NK-92 (cell line): ENCODE data around the gene IQCH.
"Not testable (repeated sequence)": the region's sequence is repeated elsewhere in the genome, so short reads cannot be mapped to it uniquely, and the experiment has no call there.

Source experiments
- DNase-seq: peaks from one replicate; lab custom pipeline; 2025; ENCODE audit not compliant: unreplicated experiment; lab: John Stamatoyannopoulos, UW

IQCH gene

GRCh38 chr15:67433495-67434099, 179.0 kb downstream of the IQCH start:
- no peak for DNase-seq

- not testable (repeated sequence) for DNase-seq
Observed at GRCh38 chr15:67436351-67437250, 182.0 kb downstream of the IQCH start.

DNA sequence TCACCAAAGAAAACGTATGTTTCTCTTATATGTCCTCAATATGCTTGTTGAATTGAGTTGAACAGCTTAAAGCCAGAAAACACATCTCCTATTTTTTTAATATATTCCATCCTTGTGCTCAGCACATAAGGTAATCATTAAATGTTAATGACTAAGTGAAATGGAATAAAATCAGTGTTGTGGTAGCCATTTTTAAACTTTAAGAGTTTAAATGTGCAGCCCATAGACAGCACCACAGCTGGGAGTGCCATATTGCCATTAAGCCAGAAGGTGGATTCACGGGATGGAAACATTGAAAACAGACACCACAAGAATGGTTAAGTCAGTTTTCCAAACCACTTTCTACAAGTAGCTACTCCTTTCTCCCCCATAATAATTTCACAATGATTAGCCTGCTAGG, 189.5 kb downstream of the IQCH start:
- no peak for DNase-seq

GRCh38 chr15:67446449-67446848, 191.9 kb downstream of the IQCH start:
- DNase-seq, result no peak

DNA sequence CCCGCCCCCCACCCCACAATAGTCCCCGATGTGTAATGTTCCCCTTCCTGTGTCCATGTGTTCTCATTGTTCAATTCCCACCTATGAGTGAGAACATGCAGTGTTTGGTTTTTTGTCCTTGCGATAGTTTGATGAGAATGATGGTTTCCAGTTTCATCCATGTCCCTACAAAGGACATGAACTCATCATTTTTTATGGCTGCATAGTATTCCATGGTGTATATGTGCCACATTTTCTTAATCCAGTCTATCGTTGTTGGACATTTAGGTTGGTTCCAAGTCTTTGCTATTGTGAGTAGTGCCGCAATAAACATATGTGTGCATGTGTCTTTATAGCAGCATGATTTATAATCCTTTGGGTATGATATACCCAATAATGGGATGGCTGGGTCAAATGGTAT, 193.8 kb downstream of the IQCH start:
- not testable (repeated sequence) for DNase-seq

GRCh38 chr15:67453703-67454102, 199.1 kb downstream of the IQCH start:
- DNase-seq, result not testable (repeated sequence)

- DNase-seq, result no peak
Observed at GRCh38 chr15:67456677-67457529, 202.3 kb downstream of the IQCH start.

DNA sequence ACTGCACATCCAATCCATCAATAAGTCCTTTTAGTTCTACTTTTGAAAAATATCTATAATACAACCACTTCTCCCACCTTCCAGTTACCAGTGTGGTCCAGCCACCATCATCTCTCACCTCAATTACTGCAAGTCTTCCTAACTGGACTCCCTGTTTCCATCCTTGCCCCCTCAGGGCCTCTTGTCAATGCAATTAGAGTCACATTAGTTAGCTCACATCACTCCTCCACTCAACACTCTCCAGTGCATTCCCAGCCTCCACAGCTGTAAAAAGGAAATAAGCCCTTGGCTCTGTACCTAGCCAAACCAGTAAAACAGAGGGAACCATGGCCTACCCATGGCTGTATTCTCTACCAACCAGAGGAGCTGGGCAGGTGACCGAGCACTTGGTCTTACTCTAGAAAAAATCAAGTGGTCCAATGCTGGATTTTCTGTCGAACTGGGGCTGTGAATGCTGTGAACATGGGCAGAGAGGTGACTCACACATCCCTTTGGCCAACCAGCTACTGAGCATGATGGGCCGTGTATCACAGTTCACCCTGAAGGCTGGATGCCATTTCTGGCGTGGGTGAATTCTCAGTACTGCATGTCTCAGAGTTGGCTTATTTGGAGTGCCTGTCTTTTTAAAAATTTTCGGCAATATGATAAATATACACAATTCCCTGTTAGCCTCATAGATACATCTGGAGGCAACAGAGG, 203.9 kb downstream of the IQCH start:
- no peak for DNase-seq

DNA sequence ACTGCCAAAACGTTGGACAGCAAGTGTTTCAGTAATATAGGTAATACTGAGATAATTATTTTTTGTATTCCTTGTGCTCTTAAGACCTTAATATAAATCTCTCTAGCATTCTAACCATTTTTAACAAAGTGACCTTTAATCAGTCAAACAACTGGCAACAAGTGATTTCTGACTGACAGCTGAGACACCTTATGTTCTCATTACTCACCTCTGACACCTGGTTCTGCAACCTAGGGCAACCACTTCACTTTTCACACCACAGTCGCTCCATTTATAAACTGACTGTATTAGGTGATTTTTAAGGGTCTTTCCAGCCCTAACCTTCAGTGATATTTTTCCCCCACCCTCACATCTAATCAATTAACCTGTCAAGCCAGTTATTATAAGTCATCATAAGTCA, 205.9 kb downstream of the IQCH start:
- DNase-seq, result no peak

- DNase-seq, result no peak
Observed at GRCh38 chr15:67461735-67462134, 207.1 kb downstream of the IQCH start.

- no peak for DNase-seq
Observed at GRCh38 chr15:67462875-67463274, 208.3 kb downstream of the IQCH start.

DNA sequence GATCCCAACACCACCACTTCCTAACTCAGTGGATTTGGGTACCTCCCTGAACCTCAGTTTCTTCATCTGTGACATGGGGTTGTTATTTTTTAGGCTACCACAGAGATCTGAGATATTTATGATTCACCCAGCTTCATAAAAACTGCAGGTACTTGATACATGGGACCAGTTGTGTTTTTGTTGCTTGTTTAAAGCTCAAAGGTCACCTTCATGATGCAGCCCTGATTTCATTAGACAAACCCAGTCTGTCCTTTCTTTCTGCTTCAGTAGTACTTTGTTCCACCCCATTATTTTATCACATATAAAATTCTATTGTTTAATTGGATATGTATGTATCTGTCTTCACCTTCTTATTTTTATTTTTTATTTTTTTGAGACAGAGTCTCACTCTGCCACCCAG, 208.9 kb downstream of the IQCH start:
- DNase-seq, result no peak

GRCh38 chr15:67465196-67465952, 210.8 kb downstream of the IQCH start:
- no peak for DNase-seq

- DNase-seq, result no peak
Observed at GRCh38 chr15:67468416-67468815, 213.8 kb downstream of the IQCH start.

GRCh38 chr15:67469680-67470079, 215.1 kb downstream of the IQCH start:
- no peak for DNase-seq

DNA sequence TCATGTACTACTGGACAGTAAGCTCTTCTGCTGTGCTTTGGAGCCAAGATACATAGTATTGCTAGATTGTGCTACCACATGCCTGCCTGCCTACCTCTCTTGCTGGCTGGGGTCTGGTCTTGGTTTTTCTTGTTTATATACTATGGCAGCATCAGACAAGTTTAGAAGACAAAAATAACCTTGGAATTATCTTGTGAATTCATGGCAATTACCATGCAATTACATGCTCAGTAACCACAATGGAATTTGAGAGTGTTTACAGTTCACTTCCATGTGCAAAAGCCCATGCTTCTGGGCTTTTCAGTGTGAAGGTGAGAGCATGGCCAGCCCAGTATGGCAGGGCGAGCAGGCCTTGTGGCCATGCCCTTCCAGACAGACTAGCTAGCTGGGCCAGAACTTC, 218.4 kb downstream of the IQCH start:
- DNase-seq, result no peak

- DNase-seq, result no peak
Observed at GRCh38 chr15:67474405-67475110, 220.0 kb downstream of the IQCH start.

DNA sequence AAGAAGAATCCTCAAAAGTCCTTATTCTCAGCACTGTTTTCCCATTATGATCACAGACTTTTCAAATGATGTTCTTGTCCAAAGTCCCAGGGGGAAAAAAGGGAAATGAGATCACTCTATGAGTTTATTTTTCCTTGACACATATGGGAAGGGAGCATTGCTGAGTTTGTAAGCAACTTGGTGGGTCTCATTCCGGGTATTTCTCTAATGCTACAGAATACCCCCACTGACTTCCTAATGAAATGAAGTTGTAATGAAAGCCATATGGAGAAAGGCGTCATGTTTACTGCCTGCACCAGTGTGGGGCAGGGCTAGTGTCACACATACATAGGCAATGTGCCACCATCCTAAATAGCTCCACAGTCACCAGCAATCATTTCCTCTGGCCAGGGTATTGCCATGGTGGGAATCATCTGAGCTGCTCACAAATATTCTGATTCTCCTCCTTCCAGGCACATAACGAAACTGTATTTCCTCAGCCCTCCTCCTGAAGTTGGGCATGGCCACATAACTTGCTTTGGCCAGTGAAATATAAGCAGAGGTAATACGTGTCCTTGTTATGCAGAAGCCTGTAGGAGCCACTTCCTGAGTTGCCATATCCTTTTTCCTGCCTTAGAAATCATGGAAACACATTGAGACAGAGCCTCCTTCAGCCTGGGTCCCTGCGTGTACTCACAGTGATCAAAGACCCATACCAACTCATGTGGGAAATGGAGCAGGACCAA, 225.4 kb downstream of the IQCH start:
- DNase-seq, result no peak

- DNase-seq, result no peak
Observed at GRCh38 chr15:67480741-67481140, 226.2 kb downstream of the IQCH start.
